GM19025 (cell line): Measurements from ENCODE around the gene CCDC177.

ENCODE experiments used
- ATAC-seq: cut with Tn5 transposase; IDR thresholded peaks from one replicate; pipeline ENCODE4 v1.9.1; 2021; ENCODE audit warnings: mild to moderate bottlenecking, low read depth, moderate library complexity; ENCODE audit not compliant: unreplicated experiment

The CCDC177 gene

DNA sequence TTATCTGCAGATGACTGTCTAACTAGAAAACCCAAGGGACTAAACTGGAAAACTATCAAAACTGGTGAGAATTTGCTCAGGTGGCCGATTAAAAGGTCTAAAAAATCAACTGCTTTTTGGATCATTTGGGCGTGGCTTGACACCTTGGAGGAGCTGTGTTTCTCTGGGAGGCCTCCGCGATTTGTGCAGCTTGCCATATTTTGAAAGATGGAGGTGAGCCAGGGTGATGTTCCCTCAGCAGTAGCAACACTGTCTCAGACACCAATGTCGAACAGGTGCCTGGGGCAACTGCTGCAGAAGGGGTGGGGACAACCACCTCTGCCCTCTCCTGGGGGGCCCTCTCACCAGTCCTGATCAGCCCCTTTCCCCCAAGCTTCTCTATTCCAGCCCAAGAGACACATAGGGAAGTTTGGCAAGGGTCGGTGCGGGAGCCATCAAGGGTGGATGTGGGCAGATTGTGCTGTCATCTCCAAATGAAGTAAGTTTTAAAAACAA is 3.8 kb downstream of the CCDC177 start:
- ATAC-seq: no peak

DNA sequence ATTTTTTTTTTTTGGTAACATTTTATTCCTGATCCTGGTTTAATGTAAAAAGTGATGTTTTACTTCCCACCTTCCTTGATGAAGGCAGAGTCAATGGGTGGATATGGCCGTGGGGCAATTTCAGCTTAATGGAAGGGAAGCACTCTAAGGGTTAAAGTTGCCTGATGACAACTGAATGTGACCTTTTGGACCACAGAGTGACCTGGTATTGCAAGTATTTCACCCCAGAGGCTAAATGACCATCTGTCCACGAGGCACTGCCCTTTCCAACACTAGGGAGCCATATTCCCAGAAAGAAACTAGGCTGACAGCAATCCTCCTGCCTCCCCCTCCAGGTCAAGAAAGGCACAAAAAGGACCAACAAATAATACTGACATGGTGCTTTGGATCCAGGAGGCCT is 4.8 kb downstream of the CCDC177 start:
- ATAC-seq: no peak

DNA sequence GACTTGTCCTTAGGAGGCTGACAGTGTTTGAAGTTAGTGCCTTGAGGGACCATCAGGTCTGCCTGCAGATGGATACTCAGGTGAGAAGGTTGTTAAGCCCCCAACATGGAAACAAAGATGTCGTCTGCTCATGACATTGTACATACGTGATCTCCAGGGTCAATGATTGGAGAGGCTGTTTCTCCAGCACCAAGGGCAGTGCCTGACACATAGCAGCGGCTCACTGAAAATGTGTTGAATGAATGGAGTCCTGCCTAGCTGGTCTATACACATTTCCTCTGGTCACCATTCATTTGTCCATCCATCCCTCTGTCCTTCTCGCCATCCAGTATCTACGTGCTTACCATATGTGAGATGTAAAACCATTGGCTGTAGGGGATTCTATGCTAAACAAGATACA is 7.1 kb downstream of the CCDC177 start:
- no peak for ATAC-seq

DNA sequence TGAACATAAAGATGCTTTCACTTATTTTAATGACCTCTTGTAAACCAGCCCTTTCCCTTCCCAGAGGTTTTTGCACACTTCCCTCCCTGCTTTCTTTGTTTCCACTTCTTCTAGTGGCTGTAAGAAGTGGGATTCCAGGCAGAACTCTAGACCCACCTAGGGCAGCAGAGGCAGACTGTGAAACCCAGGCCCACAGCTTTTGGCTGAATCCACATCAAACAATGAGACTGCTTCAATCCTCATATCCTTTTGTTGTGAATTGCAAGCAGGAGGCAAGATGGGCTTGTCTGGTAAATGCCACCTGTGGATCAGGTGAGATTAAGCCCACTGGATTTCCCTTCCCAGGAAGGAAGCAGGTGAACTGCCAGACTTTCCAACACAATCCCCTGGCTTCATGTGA is 12.8 kb downstream of the CCDC177 start:
- ATAC-seq: no peak

DNA sequence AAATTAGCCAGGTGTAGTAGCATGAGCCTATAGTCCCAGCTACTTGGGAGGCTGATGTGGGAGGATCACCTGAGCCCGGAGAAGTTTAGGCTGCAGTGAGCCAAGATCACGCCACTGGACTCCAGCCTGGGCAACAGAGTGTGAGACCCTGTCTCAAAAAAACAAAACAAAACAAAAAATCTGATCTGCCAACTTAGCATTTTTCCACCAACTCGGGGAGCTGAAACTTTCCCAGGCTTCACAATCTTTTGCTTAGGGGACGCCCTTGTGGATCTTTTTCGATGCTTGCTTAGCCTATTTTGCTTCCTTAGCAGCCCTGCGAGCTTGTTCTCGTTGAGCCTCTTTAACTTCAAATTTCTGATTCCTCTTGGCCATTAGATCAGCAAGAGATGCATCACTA is 13.8 kb downstream of the CCDC177 start:
- no peak for ATAC-seq

DNA sequence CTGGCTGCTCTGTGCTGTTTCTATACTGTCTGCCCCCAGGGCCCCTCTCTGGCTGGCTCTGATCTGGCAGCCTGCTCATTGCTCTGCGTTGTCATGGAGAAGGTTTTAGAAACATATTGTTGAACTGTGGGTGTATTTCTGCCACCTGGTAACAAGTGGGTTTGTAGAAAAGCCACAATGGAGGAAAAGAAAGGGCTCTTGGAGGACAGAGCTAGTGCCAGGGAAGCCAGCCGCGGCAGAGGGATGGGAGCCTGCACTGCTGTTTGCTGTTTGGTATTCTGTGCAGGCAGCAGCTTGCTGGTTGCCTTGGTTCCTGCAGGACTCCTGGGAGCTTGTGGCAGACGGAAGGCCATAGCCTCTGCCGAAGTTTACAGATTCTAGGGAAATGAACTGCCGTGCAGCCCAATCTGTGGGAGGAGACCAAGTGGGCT is 15.1 kb downstream of the CCDC177 start:
- no peak for ATAC-seq

DNA sequence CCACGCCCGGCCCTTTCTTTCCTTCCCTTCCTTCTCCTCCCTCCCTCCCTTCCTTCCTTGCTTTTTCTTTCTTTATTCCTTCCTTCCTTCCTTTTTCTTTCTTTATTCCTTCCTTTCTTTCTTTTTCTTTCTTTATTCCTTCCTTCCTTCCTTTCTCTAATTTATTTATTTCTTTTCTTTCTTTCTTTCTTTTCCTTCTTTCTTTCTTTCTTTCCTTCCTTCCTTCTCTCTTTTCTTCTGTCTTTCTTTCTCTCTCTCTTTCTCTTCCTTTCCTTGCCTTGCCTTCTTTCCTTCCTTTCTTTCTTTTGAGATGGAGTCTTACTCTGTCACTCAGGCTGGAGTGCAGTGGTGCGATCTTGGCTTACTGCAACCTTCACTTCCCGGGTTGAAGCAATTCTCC is 15.9 kb downstream of the CCDC177 start:
- no peak for ATAC-seq

DNA sequence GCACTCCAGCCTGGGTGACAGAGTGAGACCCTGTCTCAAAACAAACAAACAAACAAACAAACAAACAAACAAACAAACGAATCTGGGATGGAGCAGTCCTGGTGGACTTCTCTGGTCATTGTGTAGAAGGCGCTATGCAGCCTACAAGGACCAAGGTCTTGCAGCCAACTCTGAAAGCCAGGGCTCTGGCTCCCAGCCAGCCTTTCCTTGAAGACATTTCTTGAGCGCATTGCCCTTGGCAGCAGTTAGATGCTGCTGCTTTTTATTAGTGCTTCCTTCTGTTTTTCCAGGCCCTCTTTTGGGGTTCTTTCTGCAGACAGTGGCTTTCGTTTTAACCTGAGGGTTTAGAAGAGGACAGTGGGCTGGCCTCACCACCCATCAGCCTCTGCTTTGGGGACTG is 20.2 kb downstream of the CCDC177 start:
- ATAC-seq: no peak

DNA sequence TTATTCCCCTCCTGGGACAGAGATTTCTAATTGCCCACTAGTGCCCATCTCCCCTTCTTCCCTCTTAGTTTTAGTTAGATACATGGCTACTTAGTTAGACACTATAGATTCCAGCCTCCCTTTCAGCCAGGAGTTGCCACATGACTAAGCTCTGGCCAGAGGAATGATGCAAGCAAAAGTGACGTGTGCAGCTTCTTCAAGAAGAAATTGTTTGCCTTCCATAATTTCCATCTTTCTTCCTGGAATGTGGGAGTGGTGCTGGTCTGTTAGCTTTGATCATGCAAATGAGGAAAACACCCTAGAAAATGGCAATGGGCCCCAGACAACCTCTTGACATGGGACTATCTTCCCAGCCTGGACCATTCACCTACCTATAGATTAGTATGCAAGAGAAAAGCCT is 21.4 kb downstream of the CCDC177 start:
- no peak for ATAC-seq

DNA sequence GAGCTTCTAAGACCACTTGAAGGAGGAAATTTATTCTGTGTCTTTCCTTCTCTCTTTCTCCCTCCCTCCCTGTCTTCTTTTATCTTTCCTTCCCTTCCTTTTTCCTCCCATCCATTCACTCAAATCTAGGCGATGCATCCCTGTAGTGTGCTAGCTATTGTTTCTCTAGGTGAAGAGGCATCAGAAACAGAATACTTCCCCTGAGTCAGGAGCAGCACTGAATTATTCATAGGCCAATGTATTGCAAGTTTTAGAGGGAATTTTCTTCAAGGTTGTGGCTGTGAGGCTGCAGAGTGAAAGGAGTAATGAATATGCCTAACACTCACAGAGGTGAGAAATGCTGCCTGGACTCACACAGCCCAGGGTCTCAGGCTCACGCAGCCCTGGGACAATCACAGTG is 23.2 kb downstream of the CCDC177 start:
- no peak for ATAC-seq

DNA sequence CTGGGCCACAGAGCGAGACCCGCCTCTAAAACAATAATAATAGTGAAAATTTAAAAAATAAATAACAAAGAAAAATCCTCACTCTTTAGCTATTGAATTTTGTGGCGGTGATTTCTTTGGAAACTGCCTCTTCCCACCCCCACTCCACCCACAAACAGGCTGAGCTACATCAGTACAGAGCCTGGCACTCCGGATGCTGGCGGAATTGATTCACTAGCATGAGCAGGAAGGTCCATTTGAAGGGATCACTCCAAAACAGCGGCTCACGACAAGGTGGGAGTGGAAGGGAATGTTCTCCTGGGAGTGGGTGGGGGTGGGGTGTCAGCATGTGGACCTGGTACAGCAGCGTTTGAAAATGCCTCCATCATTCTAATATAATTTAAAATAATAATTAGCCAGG is 26.1 kb downstream of the CCDC177 start:
- no peak for ATAC-seq

DNA sequence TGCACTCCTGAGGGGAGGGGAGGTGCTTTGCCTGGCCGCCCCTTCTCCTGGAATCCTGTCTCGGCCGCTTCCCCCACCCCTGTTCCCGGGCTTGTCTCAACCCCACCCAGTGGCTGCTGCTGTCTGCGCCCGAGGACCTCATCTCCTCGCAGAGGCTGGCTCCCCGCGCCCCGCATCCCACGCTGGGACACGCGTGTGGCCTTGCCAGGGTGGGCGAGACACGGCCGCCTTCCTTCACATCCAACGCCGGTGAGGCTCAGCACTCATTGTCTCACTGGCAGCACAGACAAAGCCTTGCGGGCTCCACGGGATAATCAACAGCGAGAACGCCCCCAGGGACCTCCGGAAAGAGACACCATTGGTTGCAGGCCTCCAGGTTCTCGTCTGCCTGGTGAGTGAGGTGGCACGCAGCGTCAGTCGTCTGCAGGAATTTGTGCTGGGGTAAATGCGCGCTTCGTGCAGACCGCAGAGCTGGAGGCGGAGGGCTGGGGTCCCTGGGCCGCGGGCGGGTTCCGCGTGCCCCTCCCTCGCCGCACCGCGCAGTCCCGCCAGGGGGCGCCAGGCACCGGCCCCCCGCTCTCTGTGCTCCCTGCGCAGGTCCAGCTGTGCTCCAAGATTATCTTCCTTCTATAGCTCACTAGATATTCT is 26.8 kb downstream of the CCDC177 start:
- ATAC-seq: no peak

DNA sequence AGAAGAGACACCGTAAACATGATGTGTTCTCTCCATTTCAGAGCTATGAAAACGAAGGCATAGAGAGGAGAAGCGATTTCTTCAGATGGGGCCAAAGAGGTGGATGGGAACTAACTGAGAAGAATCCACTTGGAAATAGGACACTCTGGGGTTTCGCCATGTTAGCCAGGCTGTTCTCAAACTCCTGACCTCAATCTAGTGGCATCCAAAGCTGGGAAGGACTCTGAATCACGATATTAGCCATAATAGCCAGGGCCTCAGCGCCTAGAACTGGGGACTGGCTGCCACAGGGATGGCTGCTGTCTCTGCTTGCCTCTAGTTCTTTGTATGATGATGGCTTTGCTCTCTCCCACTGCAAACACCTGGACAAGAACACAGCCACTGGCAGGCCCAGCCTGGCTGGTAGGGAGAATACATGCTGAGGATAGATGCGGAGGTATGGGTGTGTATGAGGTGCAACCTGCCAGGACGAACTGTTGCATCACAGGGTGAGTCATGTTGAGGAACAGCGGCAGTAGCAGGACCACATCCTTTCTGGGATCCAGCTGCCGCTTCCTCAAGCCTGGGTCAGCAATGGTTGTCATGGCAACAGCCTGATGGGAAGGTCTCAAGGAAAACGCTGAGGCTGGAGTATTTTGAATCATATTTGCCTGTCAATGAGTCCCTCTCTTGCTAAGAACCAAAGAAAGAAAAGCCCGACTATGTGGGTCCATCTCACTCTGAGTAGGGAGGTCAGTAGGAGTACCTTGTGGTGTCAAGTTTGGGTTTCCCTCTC is 31.1 kb downstream of the CCDC177 start:
- no peak for ATAC-seq

DNA sequence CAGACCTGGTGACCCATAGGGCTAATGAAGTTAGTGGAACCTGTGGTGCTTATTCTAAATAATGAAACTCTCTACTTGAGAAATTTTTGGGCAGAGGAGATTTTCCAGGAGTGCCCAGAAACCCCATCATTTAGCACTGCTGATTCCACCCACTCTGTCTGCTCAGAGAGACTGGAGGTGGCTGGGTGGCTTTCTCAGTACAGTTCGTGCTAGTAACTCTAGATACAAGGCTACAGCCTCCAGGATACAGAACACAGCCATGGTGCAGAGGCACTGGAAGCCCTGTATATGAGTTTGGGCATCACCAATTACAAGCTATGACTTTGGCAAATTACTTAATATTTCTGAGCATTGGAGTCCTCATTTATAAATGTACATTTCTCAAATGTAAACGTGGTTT is 32.4 kb downstream of the CCDC177 start:
- no peak for ATAC-seq

DNA sequence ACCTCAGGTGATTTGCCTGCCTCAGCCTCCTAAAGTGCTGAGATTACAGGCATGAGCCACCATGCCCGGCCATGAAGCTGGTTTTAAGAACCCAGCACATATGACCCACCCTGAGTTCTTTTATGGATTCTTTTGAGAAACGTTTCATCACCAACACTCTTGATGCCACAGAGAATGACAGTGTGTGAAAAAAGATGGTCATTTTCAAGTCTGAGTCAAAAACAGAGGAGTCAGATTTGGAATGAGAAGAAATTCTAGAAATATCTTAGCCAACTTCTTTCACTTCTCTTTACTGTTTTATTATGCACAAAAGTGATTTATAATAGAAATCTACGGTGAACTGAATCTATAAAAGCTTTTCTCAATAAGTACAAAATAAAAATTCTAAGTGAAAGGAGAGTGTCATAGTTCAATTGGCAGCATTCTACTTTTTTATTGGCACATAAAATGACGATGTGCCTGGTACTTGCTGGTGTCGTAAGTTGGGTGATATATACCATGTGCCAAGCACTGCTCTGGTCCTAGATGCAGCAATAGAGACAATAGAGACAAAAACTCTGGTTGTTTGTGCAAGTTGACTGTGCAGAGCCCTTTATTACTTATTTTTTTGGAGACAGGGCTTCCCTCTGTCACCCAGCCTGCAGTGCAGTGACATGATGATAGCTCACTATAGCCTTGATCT is 33.9 kb downstream of the CCDC177 start:
- no peak for ATAC-seq

DNA sequence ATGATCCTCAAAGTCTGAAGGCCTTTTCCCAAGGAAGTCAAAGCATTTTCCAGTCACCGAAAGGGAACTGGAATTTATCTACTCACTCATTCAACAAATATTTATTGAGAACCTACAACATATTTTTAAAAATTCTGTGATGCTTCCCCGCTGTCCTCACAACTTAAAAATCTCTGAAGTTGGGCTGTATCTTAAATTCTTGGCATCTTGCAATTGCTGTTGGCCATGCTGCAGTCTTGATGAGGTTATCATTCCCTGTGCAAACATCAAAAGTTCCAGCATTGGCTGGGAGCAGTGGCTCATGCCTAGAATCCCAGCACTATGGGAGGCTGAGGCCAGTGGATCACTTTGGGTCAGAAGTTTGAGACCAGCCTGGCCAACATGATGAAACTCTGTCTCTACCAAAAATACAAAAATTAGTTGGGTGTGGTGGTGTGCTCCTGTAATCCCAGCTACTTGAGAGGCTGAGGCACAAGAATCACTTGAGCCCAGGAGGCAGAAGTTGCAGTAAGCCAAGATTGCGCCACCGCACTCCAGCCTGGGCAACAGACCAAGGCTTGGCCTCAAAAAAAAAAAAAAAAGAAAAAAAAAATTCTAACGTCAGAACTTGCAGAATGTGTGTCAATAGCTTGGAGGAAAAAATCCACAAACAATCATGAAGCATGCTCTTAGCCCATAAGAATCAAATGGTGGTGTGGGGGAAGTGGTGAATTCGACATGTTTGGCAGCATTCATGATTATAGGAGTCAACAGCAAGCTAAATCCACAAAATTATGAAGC is 34.9 kb downstream of the CCDC177 start:
- ATAC-seq: no peak

DNA sequence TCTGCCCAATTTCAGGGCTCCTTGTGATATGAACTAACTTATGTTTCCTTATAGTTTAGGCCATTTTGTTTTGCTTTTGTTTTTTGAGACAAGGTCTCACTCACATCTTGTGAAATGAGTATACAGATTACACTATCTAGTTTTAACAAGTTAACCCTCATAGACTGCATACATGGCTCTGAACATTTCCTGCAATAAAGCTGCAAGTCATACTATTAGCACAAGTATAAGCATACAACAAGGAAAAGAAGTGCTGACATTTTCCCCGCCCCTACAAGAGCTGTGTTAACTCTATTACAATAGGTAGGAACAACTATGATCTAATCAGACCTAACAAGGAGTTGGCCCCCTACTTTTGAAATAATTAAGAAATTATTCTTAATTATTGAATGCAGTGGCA is 35.9 kb downstream of the CCDC177 start:
- no peak for ATAC-seq

DNA sequence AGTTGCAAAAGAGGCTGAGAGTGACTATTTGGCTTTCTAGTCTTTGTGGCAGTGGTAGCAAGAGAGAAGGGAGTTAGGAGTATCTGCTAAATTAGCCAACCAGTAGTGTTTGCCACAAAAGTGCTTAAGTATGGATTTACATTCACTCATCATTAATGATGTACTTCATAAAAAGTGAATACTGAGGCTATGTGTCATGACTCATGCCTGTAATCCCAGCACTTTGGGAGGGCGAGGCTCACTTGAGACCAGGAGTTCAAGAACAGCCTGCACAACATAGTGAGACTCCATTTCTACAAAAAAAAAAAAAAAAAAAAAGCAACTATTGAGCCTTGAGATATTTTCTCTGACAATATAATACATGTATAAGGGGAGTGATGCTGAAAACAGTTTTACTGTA is 36.8 kb downstream of the CCDC177 start:
- ATAC-seq: no peak

DNA sequence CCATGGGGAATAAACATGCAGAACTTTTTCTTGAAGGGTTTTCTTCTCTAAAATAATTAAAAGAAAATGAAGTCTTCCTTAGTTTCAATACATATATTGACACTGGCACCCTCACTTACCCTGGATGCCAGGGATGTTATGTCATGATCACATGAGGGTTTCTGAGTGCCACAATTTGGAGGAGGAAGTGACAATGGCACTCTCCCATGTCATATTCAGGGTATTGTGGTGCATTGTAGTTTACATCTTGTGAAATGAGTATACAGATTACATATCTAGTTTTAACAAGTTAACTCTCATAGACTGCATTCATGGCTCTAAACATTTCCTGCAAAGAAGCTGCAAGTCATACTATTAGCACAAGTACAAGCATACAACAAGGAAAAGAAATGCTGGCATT is 37.7 kb downstream of the CCDC177 start:
- no peak for ATAC-seq

DNA sequence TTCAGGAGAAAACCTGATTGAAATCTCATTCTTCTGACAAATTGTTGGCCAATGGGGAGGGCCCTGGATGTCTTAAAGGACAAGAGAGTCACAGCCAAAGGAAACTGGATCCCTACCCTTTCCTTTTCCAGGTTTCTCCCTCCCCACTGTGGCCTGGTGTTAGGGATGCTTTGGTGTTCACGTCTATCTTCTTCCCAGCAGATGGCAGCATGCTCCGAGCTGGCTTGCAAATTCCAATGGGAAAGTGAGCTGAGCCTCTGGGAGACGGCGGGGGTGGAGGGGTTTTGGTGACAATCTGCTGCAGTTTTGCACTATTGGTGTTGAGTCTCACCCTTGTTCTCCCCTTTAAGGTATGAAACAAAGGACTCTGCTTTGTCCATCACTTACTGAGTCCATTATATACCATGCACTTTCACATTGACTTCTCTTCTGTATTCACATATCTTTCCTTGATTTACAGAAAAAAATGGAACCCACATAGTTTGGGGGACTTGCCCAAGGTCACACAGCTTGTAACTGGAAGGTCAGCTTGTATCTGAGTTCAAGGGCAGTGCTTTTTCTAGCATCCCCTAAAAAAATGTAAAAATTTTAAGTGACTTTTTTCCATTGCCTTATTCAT is 39.3 kb downstream of the CCDC177 start:
- no peak for ATAC-seq
